HG02678 (cell line): ENCODE results near the gene CSNK1D.
A peak's percentile ranks its signal among the peaks of the same experiment; 100 is the strongest.
"Not testable (repeated sequence)": the region's sequence is repeated elsewhere in the genome, so short reads cannot be mapped to it uniquely, and the experiment has no call there.

Experiments
- ATAC-seq: cut with Tn5 transposase; IDR thresholded peaks from one replicate; pipeline ENCODE4 v1.9.1; 2021; ENCODE audit warnings: mild to moderate bottlenecking, moderate library complexity; ENCODE audit not compliant: unreplicated experiment

The CSNK1D gene

GRCh38 chr17:82217530-82218204 lies 55.8 kb downstream of the CSNK1D start:
- no peak for ATAC-seq

GRCh38 chr17:82217120-82217529 lies 56.4 kb downstream of the CSNK1D start:
- no peak for ATAC-seq

GRCh38 chr17:82216301-82217119 lies 57.0 kb downstream of the CSNK1D start:
- no peak for ATAC-seq

DNA sequence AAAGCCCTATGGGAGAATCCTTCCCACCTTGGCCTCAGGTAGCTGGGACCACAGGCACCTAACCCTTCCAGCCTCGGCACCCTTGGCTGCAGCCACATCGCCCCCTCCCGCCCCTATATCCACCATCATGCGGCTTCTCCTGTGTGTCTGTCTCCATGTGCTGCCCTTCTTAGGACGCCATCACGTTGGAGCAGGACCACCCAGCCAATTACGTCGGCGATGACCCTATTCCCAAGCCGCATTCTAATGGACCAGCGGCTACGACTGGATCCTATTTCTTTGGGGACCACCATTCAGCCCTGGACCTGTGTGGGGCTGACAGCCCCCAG lies 57.6 kb downstream of the CSNK1D start:
- ATAC-seq = no peak

DNA sequence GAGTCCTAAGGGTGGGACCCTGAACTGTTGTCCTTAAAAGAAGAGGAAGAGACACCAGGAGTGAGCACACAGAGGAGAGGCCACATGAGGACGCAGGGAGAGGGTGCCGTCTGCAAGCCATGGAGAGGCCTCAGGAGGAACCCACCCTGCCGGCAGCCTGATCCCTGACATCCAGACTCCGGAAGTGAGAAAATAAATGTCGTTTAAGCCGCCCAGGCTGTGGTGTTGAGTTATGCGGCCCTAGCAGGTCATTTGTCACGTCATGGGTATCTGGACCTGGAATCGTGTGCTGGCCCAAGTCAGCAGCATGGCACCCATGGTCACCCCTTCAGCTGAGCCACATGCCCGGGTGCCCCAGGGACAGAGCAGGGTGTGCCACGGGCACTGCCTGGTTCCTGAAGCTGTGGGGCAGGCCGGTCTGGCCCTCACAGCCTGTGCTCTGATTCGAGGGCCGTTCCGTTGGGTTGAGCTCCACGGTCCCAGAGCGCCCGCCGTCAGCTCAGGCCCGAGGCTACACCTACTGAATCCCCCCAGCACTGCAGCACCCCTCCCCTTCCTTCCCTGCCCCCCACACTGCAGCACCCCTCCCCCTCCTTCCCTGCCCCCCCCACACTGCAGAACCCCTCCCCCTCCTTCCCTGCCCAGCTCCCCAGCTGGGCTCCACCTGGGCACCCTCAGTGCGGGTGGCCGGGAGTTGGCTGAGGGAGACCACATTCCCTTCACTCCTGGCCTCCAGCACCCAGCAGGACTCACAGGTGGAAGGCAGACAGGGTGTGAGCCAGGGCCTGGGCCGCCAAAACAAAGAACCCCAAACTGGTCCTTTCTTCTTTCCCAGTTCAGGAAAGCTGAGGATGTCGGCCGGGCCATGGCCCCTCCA lies 58.2 kb downstream of the CSNK1D start:
- ATAC-seq = no peak

GRCh38 chr17:82214012-82214628 lies 59.4 kb downstream of the CSNK1D start:
- no peak for ATAC-seq

DNA sequence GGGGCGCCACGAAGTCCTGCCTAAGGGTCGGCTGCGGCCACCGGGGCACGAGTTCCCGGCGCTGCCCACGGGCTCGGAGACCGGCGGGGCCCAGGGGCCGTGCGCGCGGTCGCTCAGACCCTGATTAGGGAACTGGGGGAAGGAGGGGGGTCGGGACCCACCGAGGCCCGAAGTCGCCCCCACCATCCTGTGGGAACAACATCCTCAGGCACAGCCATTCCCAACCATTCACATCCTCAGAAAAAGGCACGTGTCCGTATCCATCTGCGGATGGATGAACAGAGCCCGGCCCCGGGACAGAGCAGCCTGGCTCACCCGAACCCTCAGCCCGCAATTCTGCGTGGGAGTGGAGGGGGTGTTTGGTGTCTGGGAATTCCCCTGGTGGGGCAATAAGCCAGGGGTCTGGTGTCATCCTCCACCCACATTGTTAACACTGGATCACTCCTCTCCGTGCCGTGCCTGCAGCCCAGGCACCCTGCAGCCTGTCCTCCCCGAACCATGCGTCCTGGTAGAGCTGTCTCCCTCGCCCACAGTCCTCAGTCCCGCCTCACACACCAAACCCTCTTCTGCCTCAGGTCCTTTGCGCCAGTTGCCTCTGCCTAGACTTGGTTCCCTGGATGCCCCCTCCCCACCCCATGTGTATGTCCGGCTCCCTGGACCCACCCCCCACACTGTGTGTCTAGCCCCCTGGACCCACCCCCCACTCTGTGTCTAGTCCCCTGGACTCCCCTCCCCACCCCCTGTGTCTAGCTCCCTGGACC lies 60.1 kb downstream of the CSNK1D start:
- peak; percentile 3 for ATAC-seq

DNA sequence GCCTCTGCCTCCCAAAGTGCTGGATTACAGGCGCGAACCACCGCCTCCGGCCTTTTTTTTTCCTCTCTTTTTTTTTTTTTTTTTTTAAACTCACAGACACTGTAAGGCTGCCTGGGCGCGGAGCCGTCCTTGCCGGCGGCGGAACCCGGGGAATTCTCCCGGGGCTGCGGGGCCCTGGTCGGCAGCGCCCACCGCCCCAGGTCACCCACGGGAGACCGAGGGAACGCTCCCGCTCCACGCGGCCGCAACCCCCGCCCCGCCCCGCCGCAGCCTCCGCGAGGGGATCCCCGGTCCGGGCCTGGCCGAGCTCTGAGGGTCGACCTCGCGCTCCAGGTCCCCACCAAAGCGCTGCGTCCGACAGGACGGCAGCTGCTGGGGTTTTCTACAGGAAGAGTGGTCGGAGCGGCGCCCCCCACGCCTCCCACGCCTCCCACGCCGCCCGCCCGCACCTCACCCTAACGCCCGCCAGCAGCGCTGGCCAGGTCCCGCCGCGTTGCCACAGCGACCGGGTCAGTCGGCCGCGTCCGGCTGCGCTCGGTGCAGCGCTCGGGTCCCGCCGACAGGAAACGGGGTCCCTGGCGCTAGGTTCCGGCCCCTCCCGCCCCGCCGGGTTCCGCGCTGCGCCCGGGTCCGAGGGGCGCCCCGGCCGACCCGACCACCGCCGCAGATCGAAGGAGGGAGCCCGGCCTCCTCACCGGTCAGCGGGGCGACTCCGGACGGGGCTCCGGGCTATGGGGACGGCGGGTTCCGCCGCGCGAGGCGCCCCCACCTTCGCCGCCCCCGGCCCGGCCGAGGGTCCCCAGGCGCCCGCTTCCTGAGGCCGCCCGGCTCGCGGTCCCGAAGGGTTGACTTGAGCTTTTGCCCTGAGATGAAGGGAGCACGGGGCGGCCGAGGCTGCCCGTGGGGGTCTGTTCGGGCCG lies 60.9 kb downstream of the CSNK1D start, which contains the start of gene CCDC57:
Gene CCDC57, minus strand, starts transcription at position 512 of the 920 bp plus-strand sequence. CDS start 10,898 bp downstream, outside the sequence.
- ATAC-seq = peak; percentile 76

DNA sequence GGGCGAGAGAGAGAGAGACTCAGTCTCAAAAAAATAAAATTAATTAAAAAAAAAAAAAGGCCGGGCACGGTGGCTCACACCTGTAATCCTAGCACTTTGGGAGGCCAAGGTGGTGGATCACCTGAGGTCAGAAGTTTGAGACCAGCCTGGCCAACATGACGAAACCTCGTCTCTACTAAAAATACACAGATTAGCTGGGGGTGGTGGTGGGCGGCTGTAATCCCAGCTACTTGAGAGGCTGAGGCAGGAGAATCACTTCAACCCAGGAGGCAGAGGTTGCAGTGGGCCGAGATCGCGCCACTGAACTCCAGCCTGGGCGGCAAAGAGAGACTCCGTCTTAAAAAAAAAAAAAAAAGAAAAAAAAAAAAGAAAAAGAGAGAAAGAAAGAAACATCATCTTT lies 62.8 kb downstream of the CSNK1D start:
- not testable (repeated sequence) for ATAC-seq

GRCh38 chr17:82205720-82206508 lies 67.6 kb downstream of the CSNK1D start:
- ATAC-seq = no peak

DNA sequence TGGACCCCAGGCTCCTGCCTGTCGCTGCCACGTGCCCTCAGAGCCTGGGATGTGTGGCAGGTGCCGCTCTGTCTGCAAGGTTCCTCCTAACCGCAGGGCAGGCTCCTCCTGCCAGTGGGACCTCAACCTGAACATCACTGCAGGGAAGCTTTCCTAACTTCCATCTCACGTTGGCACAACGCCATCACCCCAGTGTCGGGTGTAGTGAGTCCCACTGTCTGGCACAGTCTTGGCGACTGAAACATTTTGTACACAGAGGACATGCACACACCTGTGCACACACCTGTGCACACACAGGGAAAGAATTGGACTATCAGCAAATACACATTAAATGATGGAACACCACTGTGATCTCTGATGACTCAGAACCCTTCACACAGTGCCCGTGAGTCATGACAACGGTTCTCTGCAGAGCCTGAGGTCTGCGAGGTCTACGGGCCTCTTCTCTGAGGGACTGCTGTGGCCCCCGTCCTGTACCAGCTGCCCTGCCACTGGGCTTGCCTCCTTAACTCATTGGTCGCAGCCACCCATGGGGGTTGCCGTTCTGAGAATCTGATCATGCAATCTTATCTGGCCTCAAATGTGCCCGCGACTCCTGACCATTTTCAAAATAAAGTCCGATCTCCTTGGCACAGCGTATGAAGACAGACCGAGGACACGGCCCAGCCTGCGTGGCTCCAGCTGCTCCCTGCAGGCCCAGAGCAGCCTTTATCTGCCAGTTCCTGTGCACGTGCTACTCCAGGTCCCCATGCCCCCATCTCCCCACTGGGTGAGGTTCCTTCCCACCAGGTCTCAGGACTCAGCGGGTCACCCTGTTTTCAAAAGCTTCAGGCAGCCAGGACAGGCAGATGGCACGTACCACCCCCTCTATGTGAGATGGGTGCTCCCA lies 68.4 kb downstream of the CSNK1D start:
- ATAC-seq = no peak

GRCh38 chr17:82203920-82204319 lies 69.6 kb downstream of the CSNK1D start:
- ATAC-seq = no peak

GRCh38 chr17:82202981-82203380 lies 70.5 kb downstream of the CSNK1D start:
- no peak for ATAC-seq

- no peak for ATAC-seq
Observed at GRCh38 chr17:82201498-82201910, 72.0 kb downstream of the CSNK1D start.

DNA sequence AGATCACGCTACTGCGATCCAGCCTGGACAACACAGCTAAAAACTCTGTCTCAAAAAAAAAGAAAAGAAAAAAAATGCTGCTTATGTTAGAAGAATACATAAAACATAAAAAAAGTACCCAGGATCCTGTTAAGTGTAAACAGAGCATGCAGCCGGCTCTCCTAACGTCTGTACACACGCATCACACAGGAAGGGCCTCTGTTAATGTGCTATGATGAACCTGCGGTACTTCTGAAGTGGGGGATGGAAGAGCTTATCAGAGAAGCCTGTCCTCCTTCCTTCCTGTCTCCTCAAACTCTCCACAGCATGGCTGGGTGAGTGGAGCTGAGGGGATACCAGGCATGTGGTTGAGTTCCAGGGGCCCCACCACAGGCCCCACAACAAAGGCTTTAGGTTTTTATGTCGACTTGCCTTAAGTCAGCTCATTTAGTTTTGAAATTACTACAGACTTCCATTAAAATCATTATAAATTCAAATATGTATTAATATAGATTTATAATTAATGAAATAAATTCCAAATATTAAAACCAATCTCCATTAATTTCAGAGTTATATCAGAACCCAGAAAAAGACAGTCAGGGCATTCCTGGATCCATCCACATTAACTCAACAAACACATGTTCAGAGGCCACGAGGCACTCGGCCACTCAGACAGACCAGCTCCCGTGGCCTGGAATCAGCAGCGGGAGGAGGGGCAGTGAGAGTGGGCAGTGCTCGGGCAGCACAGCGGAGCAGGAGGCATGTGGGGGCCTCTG lies 72.6 kb downstream of the CSNK1D start:
- no peak for ATAC-seq

- no peak for ATAC-seq
Observed at GRCh38 chr17:82200135-82200534, 73.4 kb downstream of the CSNK1D start.

DNA sequence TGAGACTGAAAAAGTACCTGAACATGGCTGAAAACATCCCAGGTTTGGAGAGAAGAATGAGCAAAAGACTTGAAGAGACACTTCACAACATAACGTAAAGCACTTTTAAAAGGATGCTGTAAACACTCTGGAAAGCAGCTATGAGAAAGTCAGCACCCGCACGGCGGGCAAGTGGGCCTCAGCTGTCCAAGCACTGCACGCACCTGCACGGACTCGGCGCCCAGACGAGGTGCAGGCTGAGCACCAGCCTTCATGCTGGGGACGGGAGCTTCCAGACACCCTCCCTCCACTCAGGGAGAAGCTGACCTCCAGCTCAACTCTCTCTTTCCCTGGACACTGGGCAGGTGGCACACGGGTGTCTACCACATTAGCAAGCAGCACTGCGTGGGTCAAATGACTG lies 74.0 kb downstream of the CSNK1D start:
- ATAC-seq = no peak
